Measurements from ENCODE around the gene ATXN7. TPM values are rescaled to one million over a fixed set of nuclear protein-coding genes. Genes with fewer than 3 reads are reported as not detected.
A peak's percentile ranks its signal among the peaks of the same experiment; 100 is the strongest.

The ATXN7 gene
- total and polyA plus RNA-seq, 2 of the 13 experiments (the other 11 are each of a cell fraction or from before 2014, with no cell fraction given): 13.8 to 20.0 TPM

- no peak for TF ChIP-seq GRHL1 (CRISPR knock-in tag; conservative IDR thresholded peaks at IDR 0.05)
- TF ChIP-seq PRDM10 (CRISPR knock-in tag; IDR thresholded peaks at IDR 0.05; ENCODE audit: low read depth): no peak
- TF ChIP-seq TCF7 (IDR thresholded peaks at IDR 0.05; ENCODE audit: low read depth): no peak
- TF ChIP-seq PAF1 (CRISPR knock-in tag; IDR thresholded peaks at IDR 0.05): no peak
- no peak for TF ChIP-seq ZMYM4 (CRISPR knock-in tag; IDR thresholded peaks at IDR 0.05)
- TF ChIP-seq JUN (CRISPR knock-in tag; IDR thresholded peaks at IDR 0.05): 0 out of 2 replicates have a peak, but pooled peaks have one; percentile 57
- no peak for TF ChIP-seq HBP1 (CRISPR knock-in tag; IDR thresholded peaks at IDR 0.05; ENCODE audit: low read depth)
- 0 out of 2 replicates have a peak, but pooled peaks have one; percentile 91 for TF ChIP-seq ZNF782 (CRISPR knock-in tag; IDR thresholded peaks at IDR 0.05; ENCODE audit: borderline replicate concordance)
- no peak for TF ChIP-seq BHLHE40 (IDR thresholded peaks at IDR 0.05; ENCODE audit: low read length)
- TF ChIP-seq NFYB (CRISPR knock-in tag; IDR thresholded peaks at IDR 0.05): 0 out of 2 replicates have a peak, but pooled peaks have one; percentile 21
- TF ChIP-seq AKNA (CRISPR knock-in tag; IDR thresholded peaks at IDR 0.05; ENCODE audit: borderline replicate concordance): no peak
- TF ChIP-seq ATF3 (CRISPR knock-in tag; IDR thresholded peaks at IDR 0.05): no peak
- no peak for TF ChIP-seq POLR2AphosphoS2 (IDR thresholded peaks at IDR 0.05; ENCODE audit: low read depth, low read length)
- no peak for TF ChIP-seq MTF2 (CRISPR knock-in tag; IDR thresholded peaks at IDR 0.05; ENCODE audit: borderline replicate concordance)
- no peak for TF ChIP-seq NFKB2 (CRISPR knock-in tag; IDR thresholded peaks at IDR 0.05; ENCODE audit: borderline replicate concordance)
- no peak for TF ChIP-seq PPARG (CRISPR knock-in tag; conservative IDR thresholded peaks at IDR 0.05)
These were observed at the start of gene ATXN7, which contains the start of gene THOC7 (continued) for GRCh38 chr3:63863150-63864007.

Data from HepG2 (cell line).